HG03442 (cell line): ENCODE data around the gene PDE4A.
"Not testable (repeated sequence)": the region's sequence is repeated elsewhere in the genome, so short reads cannot be mapped to it uniquely, and the experiment has no call there.

Experiments used
- ATAC-seq: cut with Tn5 transposase; IDR thresholded peaks from one replicate; pipeline ENCODE4 v1.9.1; 2021; ENCODE audit warnings: mild to moderate bottlenecking, moderate library complexity; ENCODE audit not compliant: unreplicated experiment

The PDE4A gene

GRCh38 chr19:10420444-10421239 is at the start of gene PDE4A:
PDE4A (plus strand) TSS chr19:10420538; CDS start chr19:10420765, 227 bp downstream.
- no peak for ATAC-seq

- ATAC-seq = no peak
Measured at GRCh38 chr19:10372690-10373089, 47.6 kb upstream of the PDE4A start.

- ATAC-seq = no peak
Measured at GRCh38 chr19:10374931-10375330, 45.4 kb upstream of the PDE4A start.

- ATAC-seq = not testable (repeated sequence)
Measured at GRCh38 chr19:10377140-10377640, 43.1 kb upstream of the PDE4A start.

GRCh38 chr19:10378124-10378523 is 42.2 kb upstream of the PDE4A start:
- no peak for ATAC-seq

- no peak for ATAC-seq
Measured at GRCh38 chr19:10379880-10380312, 40.4 kb upstream of the PDE4A start.

GRCh38 chr19:10380313-10381102 is 39.8 kb upstream of the PDE4A start, which contains the start of gene TYK2:
TYK2 (minus strand) TSS chr19:10380572; CDS start chr19:10378406, 2,166 bp downstream.
- peak; percentile 91 for ATAC-seq

GRCh38 chr19:10383223-10383499 is 37.2 kb upstream of the PDE4A start:
- not testable (repeated sequence) for ATAC-seq

- ATAC-seq = no peak
Measured at GRCh38 chr19:10384580-10384979, 35.8 kb upstream of the PDE4A start.

- no peak for ATAC-seq
Measured at GRCh38 chr19:10388957-10389356, 31.4 kb upstream of the PDE4A start.

- no peak for ATAC-seq
Measured at GRCh38 chr19:10389863-10390262, 30.5 kb upstream of the PDE4A start.

GRCh38 chr19:10390652-10391286 is 29.6 kb upstream of the PDE4A start:
- ATAC-seq = no peak

- no peak for ATAC-seq
Measured at GRCh38 chr19:10392120-10392519, 28.2 kb upstream of the PDE4A start.

- ATAC-seq = no peak
Measured at GRCh38 chr19:10393137-10393536, 27.2 kb upstream of the PDE4A start.

GRCh38 chr19:10395003-10395402 is 25.3 kb upstream of the PDE4A start:
- no peak for ATAC-seq

GRCh38 chr19:10395436-10395835 is 24.9 kb upstream of the PDE4A start:
- no peak for ATAC-seq

GRCh38 chr19:10395917-10396316 is 24.4 kb upstream of the PDE4A start:
- ATAC-seq = no peak

- ATAC-seq = no peak
Measured at GRCh38 chr19:10398819-10399218, 21.5 kb upstream of the PDE4A start.

GRCh38 chr19:10399340-10399739 is 21.0 kb upstream of the PDE4A start:
- not testable (repeated sequence) for ATAC-seq

GRCh38 chr19:10399878-10400277 is 20.5 kb upstream of the PDE4A start:
- ATAC-seq = no peak

GRCh38 chr19:10402441-10403038 is 17.8 kb upstream of the PDE4A start:
- ATAC-seq = no peak
